ENCODE measurements around the gene BLOC1S4. TPM values are rescaled to one million over a fixed set of nuclear protein-coding genes. Genes with fewer than 3 reads are reported as not detected.

The BLOC1S4 gene
- total RNA-seq, 1 experiment from 2014 or later: 15.7 TPM

DNA sequence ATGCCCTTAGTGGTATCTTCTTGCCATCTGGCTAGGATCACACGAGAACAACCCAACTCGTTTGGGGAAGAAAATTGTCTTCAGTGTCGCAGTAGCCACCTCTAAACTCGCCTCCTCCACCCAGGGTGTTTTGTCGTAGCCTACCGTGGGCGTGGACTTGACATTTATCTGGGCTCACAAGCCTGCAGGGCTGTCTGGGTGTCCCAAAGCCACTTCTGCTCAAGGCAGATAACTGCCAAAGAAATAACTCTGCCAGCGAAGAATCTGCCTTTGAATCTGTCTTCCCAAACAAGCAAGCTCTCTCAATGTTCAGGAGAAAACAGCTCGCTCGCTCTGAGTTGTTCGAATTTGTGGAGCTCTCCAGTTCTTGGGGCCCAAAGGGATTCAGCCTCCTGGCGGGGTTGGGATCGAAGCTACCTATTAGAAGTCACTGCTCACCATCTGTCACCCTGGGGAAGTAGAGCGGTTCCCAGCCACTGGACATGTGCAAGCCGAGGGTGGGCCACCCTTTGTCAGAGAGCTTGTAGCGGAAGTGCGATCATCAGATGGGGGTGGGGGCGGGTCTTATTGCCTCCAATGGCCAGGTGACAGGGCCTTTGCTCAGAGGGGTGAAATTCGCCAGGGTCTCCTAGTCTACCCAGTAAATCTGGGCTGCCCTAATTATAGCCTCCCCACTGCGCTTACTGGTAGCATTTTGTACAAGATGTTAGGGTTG is 14.8 kb downstream of the BLOC1S4 start:
- Histone ChIP-seq H3K9ac (ENCODE audit: low read length) (no peak overlapping the region), H3K9me3 (ENCODE audit: control insufficient read depth in 1 of 2, insufficient read depth in 1 of 2, low read depth in 1 of 2, low read length in 2 of 2) (no peaks in the 10 kb centered on the region), H3K4me2 (ENCODE audit: low read length) (no peak overlapping the region), H3K27me3 (ENCODE audit: insufficient read depth, low read length) (no peaks in the 10 kb centered on the region), H3K4me1 (ENCODE audit: control insufficient read depth in 1 of 2, insufficient read depth in 2 of 2, low read length in 2 of 2) (peaks cover 12 to 32% of the 10 kb centered on the region in 2 experiments), H3K36me3 (ENCODE audit: control insufficient read depth in 1 of 2, insufficient read depth in 2 of 2, low read length in 2 of 2) (no peaks in the 10 kb centered on the region), H2AFZ (ENCODE audit: low read depth, low read length, poor library complexity, severe bottlenecking) (no peak overlapping the region), H4K20me1 (ENCODE audit: insufficient read depth) (no peaks in the 10 kb centered on the region), H3K9me2 (ENCODE audit: insufficient read depth) (no peaks in the 10 kb centered on the region), H3K4me3 (replicated peaks in 1 of 2; ENCODE audit: low read depth in 1 of 2, low read length in 2 of 2) (no peak overlapping the region), H3K79me2 (ENCODE audit: insufficient read depth, low read length) (no peaks in the 10 kb centered on the region), H3K27ac (ENCODE audit: low read depth, low read length) (no peak overlapping the region)
- no TSS peak for BruUV-seq (replicated peaks)
- ChIA-PET POLR2A (no interaction called here), CTCF (no interaction called here), RAD21 (ENCODE audit: low non-redundant PET in 1 of 2, low total read pairs in 2 of 2, uncharacterized antibody in 2 of 2, unreplicated experiment in 2 of 2) (no interaction called here)
- TF ChIP-seq, protein P1, sequence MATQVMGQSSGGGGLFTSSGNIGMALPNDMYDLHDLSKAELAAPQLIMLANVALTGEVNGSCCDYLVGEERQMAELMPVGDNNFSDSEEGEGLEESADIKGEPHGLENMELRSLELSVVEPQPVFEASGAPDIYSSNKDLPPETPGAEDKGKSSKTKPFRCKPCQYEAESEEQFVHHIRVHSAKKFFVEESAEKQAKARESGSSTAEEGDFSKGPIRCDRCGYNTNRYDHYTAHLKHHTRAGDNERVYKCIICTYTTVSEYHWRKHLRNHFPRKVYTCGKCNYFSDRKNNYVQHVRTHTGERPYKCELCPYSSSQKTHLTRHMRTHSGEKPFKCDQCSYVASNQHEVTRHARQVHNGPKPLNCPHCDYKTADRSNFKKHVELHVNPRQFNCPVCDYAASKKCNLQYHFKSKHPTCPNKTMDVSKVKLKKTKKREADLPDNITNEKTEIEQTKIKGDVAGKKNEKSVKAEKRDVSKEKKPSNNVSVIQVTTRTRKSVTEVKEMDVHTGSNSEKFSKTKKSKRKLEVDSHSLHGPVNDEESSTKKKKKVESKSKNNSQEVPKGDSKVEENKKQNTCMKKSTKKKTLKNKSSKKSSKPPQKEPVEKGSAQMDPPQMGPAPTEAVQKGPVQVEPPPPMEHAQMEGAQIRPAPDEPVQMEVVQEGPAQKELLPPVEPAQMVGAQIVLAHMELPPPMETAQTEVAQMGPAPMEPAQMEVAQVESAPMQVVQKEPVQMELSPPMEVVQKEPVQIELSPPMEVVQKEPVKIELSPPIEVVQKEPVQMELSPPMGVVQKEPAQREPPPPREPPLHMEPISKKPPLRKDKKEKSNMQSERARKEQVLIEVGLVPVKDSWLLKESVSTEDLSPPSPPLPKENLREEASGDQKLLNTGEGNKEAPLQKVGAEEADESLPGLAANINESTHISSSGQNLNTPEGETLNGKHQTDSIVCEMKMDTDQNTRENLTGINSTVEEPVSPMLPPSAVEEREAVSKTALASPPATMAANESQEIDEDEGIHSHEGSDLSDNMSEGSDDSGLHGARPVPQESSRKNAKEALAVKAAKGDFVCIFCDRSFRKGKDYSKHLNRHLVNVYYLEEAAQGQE (IDR thresholded peaks at IDR 0.05; ENCODE audit: low read depth): no peak
- TF ChIP-seq ELF1 (IDR thresholded peaks at IDR 0.05; ENCODE audit: borderline replicate concordance, low read depth) (no peak), SP1 (IDR thresholded peaks at IDR 0.05; ENCODE audit: low read depth) (no peak), POLR2A (IDR thresholded peaks at IDR 0.05; ENCODE audit: borderline replicate concordance, extremely low read depth, insufficient read depth, insufficient read length) (no peak), SIN3A (IDR thresholded peaks at IDR 0.05; ENCODE audit: low read depth) (no peak), YY1 (IDR thresholded peaks at IDR 0.05; ENCODE audit: extremely low read depth, insufficient replicate concordance, low read depth, low read length) (no peak), TCF7L2 (IDR thresholded peaks at IDR 0.05; ENCODE audit: borderline replicate concordance, extremely low read depth, insufficient read depth, insufficient read length) (no peak), JUND (IDR thresholded peaks at IDR 0.05) (no peak), POLR2AphosphoS5 (IDR thresholded peaks at IDR 0.05; ENCODE audit: low read depth, low read length) (no peak), SRF (IDR thresholded peaks at IDR 0.05; ENCODE audit: low read depth) (no peak), ZNF274 (IDR thresholded peaks at IDR 0.05; ENCODE audit: low read depth, low read length) (no peak), ZFX (IDR thresholded peaks at IDR 0.05) (no peak), EZH2phosphoT487 (IDR thresholded peaks at IDR 0.05; ENCODE audit: borderline replicate concordance) (no peak), EZH2 (IDR thresholded peaks at IDR 0.05) (no peak)
- TF ChIP-seq, protein P2, sequence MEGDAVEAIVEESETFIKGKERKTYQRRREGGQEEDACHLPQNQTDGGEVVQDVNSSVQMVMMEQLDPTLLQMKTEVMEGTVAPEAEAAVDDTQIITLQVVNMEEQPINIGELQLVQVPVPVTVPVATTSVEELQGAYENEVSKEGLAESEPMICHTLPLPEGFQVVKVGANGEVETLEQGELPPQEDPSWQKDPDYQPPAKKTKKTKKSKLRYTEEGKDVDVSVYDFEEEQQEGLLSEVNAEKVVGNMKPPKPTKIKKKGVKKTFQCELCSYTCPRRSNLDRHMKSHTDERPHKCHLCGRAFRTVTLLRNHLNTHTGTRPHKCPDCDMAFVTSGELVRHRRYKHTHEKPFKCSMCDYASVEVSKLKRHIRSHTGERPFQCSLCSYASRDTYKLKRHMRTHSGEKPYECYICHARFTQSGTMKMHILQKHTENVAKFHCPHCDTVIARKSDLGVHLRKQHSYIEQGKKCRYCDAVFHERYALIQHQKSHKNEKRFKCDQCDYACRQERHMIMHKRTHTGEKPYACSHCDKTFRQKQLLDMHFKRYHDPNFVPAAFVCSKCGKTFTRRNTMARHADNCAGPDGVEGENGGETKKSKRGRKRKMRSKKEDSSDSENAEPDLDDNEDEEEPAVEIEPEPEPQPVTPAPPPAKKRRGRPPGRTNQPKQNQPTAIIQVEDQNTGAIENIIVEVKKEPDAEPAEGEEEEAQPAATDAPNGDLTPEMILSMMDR (IDR thresholded peaks at IDR 0.05 in 2 of 3, conservative IDR thresholded peaks at IDR 0.05 in 1 of 3; ENCODE audit: borderline replicate concordance in 1 of 3, insufficient read depth in 1 of 3, low read depth in 2 of 3, low read length in 2 of 3): no peak
- TF ChIP-seq, protein P3, sequence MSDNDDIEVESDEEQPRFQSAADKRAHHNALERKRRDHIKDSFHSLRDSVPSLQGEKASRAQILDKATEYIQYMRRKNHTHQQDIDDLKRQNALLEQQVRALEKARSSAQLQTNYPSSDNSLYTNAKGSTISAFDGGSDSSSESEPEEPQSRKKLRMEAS (IDR thresholded peaks at IDR 0.05): no peak
- ATAC-seq (no peak), DNase-seq (ENCODE audit: low read depth, low spot score) (no peak)
- intact Hi-C loops (cut with micrococcal nuclease): no loop called here
